ENCODE measurements around the gene MBIP. TPM values are rescaled to one million over a fixed set of nuclear protein-coding genes. Genes with fewer than 3 reads are reported as not detected.
A peak's percentile ranks its signal among the peaks of the same experiment; 100 is the strongest.

MBIP gene
- total RNA-seq, 1 donor, result 17.4 TPM

DNA sequence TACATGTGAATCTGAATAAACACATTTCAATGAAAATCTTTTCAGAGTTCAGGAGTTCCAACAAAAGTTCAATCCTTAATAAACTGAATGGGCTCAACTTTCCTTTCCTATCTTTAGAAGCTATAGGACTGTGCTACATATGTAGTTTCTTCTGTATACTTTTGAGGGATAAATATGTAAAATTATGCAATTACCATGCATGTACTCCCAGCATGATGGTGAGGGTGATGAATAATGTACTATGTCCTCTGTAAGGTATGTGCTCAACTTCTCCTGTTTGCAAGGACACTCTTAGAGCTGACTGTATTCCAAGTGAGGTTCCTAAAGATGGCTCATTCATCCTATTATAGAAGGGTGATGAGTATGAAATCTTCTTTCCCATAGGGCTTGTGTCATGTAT is 15.5 kb downstream of the MBIP start:
- H3K36me3 ChIP-seq (ENCODE audit: insufficient read depth, low read length), result peaks cover 29% of the 10 kb centered on the region
- H2AFZ ChIP-seq (ENCODE audit: low read length), result no peak overlapping the region
- H3K4me1 ChIP-seq (ENCODE audit: insufficient read depth, low read length), result peaks cover 5% of the 10 kb centered on the region
- no peak for TF ChIP-seq CTCF (IDR thresholded peaks at IDR 0.05; ENCODE audit: extremely low read depth, low read depth, low read length)
- H3K27ac ChIP-seq (ENCODE audit: low read depth, low read length), result no peak overlapping the region
- no peak overlapping the region for H3K4me2 ChIP-seq (ENCODE audit: insufficient read depth, low read length)
- H3K4me3 ChIP-seq (ENCODE audit: insufficient read depth, low read length), result no peak overlapping the region
- no peaks in the 10 kb centered on the region for H3K9me3 ChIP-seq (ENCODE audit: low read depth, low read length)
- DNase-seq (ENCODE audit: insufficient read length, low spot score, missing footprints), result no peak
- no peaks in the 10 kb centered on the region for H3K79me2 ChIP-seq (ENCODE audit: insufficient read depth, low read length)
- no peaks in the 10 kb centered on the region for H3K27me3 ChIP-seq (ENCODE audit: insufficient read depth, low read length)
- H4K20me1 ChIP-seq (ENCODE audit: insufficient read depth, low read length), result peaks cover 6% of the 10 kb centered on the region

- Histone ChIP-seq H3K36me3 (ENCODE audit: insufficient read depth, low read length) (peaks cover 28% of the 10 kb centered on the region), H2AFZ (ENCODE audit: low read length) (no peak overlapping the region), H3K4me1 (ENCODE audit: insufficient read depth, low read length) (peaks cover 5% of the 10 kb centered on the region), H3K79me2 (ENCODE audit: insufficient read depth, low read length) (no peaks in the 10 kb centered on the region), H3K27me3 (ENCODE audit: insufficient read depth, low read length) (no peaks in the 10 kb centered on the region), H4K20me1 (ENCODE audit: insufficient read depth, low read length) (peaks cover 6% of the 10 kb centered on the region), H3K4me2 (ENCODE audit: insufficient read depth, low read length) (no peak overlapping the region), H3K9me3 (ENCODE audit: low read depth, low read length) (no peaks in the 10 kb centered on the region), H3K4me3 (ENCODE audit: insufficient read depth, low read length) (no peak overlapping the region), H3K27ac (ENCODE audit: low read depth, low read length) (no peak overlapping the region)
- TF ChIP-seq CTCF (IDR thresholded peaks at IDR 0.05; ENCODE audit: extremely low read depth, low read depth, low read length), result no peak
- DNase-seq (ENCODE audit: insufficient read length, low spot score, missing footprints), result no peak
These were observed 16.5 kb downstream of the MBIP start for GRCh38 chr14:36303960-36304359.

DNA sequence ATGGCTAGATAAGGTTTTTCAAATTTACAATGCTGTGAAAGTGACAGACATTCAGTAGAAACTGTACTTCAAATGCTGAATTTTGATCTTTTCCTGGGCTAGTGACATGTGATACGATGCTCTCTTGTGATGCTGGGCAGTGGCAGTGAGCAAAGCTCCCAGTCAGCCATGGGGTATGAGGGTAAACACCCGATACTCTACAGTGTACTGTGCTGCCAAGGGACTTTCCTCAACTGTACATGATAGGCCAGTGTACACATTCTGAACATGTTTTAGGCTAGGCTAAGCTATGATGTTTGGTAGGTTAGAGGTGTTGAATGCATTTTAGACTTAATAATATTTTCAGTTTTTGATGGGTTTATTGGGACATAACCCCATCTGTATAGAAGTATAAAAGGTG is 17.6 kb downstream of the MBIP start:
- H3K36me3 ChIP-seq (ENCODE audit: insufficient read depth, low read length), result peaks cover 31% of the 10 kb centered on the region
- H3K9me3 ChIP-seq (ENCODE audit: low read depth, low read length), result no peaks in the 10 kb centered on the region
- H3K4me3 ChIP-seq (ENCODE audit: insufficient read depth, low read length), result no peak overlapping the region
- no peak for TF ChIP-seq CTCF (IDR thresholded peaks at IDR 0.05; ENCODE audit: extremely low read depth, low read depth, low read length)
- peaks cover 5% of the 10 kb centered on the region for H3K4me1 ChIP-seq (ENCODE audit: insufficient read depth, low read length)
- H3K27me3 ChIP-seq (ENCODE audit: insufficient read depth, low read length), result no peaks in the 10 kb centered on the region
- peaks cover 6% of the 10 kb centered on the region for H4K20me1 ChIP-seq (ENCODE audit: insufficient read depth, low read length)
- no peak overlapping the region for H2AFZ ChIP-seq (ENCODE audit: low read length)
- no peak for DNase-seq (ENCODE audit: insufficient read length, low spot score, missing footprints)
- no peaks in the 10 kb centered on the region for H3K79me2 ChIP-seq (ENCODE audit: insufficient read depth, low read length)
- H3K4me2 ChIP-seq (ENCODE audit: insufficient read depth, low read length), result no peak overlapping the region
- H3K27ac ChIP-seq (ENCODE audit: low read depth, low read length), result no peak overlapping the region

GRCh38 chr14:36301159-36301558 is 19.3 kb downstream of the MBIP start:
- Histone ChIP-seq H3K79me2 (ENCODE audit: insufficient read depth, low read length) (no peaks in the 10 kb centered on the region), H2AFZ (ENCODE audit: low read length) (no peak overlapping the region), H3K36me3 (ENCODE audit: insufficient read depth, low read length) (peaks cover 34% of the 10 kb centered on the region), H3K4me1 (ENCODE audit: insufficient read depth, low read length) (peaks cover 5% of the 10 kb centered on the region), H3K27me3 (ENCODE audit: insufficient read depth, low read length) (no peaks in the 10 kb centered on the region), H3K27ac (ENCODE audit: low read depth, low read length) (no peak overlapping the region), H3K9me3 (ENCODE audit: low read depth, low read length) (no peaks in the 10 kb centered on the region), H4K20me1 (ENCODE audit: insufficient read depth, low read length) (peaks cover 6% of the 10 kb centered on the region), H3K4me3 (ENCODE audit: insufficient read depth, low read length) (no peak overlapping the region), H3K4me2 (ENCODE audit: insufficient read depth, low read length) (no peak overlapping the region)
- peak; percentile 17 for DNase-seq (ENCODE audit: insufficient read length, low spot score, missing footprints)
- no peak for TF ChIP-seq CTCF (IDR thresholded peaks at IDR 0.05; ENCODE audit: extremely low read depth, low read depth, low read length)
